ENCODE results near the gene SLC35G1.

The SLC35G1 gene

GRCh38 chr10:93894516-93895378 is 969 bp downstream of the SLC35G1 start:
- no peak for DNase-seq

DNA sequence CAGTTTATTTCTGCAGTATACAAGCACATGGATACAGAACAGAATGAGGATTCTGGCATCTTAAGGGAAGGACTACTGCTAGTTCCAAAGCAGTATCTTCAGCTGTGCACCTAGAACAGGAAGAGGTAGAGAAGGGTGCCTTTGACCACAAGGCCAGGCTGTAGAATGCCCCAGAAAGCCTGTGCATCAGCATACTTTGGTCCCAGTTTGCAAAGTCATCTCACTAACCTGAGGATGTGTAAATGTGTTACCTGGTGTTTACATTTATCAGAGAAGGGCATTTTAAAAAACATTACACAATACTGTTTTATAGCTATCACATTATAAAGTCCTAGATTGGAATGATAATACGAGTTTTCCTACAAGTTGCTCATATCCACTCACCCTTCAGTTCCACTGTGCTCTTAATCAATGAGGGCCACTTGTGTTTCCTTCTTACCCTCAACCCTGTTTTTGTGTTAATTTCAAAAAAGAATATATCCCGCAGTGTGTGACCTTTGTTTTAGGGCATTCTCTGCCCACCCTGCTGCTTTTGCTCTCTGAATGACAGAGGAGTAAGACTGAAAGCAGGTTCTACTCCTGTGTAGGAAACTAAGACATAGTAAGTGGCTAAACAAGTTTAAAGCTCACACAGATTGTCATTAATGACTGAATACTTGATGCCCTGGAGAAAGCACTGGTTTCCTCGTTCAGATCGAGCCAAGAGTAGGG is 3.4 kb downstream of the SLC35G1 start:
- DNase-seq, result no peak

GRCh38 chr10:93899109-93899508 is 5.3 kb downstream of the SLC35G1 start:
- no peak for DNase-seq

DNA sequence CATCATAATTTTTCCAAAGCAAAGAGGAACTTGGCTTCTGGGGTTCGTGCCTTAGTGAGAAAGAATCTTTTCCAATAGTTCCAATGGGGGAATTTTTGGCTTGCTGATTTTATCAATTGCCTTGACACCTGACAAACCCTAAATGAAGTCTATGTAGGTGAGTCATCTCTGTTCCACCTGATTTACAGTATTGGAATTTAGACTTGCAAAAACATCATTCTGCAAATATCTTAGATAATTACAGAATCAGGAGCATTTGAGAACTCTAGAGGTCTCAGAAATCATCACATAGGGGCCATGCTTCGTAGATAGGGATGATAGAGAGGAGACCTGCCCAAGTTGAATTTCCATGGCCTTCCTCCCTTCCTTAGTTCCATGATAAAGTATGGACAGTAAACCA is 9.3 kb downstream of the SLC35G1 start:
- no peak for DNase-seq

- no peak for DNase-seq
Measured at GRCh38 chr10:93904901-93905300, 11.1 kb downstream of the SLC35G1 start.

DNA sequence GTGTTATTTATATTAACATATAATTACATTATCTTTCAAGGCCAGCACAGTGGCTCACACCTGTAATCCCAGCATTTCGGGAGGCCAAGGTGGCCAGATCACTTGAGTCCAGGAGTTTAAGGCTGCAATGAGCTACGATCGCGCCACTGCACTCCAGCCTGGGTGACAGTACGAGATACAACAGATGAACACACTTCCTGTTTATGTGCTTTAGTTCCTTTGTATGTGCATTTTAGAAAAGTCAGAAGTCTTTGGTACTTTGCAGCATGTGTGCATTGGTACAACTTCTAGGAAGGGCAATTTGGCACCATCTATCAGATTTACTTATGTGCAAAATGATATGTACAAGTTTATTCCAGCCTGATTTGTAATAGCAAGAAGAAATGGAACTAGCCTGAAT is 13.3 kb downstream of the SLC35G1 start:
- no peak for DNase-seq

DNA sequence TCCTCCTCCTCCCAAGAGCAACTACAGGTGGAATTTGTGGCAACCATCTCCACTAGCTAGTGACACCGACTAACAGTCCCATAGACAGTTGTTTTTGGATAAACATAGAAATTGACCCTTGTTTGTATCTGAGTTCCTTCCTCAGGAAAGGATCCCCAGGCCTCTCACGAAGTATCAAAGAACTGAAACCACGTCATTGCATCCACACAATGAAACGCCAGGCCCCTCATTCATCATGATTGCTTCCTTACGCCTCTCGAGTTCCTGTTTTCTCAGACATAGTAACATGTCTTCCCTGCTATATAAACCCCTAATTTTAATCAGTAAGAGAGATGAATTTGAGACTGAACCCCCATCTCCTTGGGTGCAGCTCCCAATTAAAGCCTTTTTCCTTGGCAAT is 18.1 kb downstream of the SLC35G1 start:
- DNase-seq, result peak; percentile 64

GRCh38 chr10:93912444-93912843 is 18.7 kb downstream of the SLC35G1 start:
- no peak for DNase-seq

DNA sequence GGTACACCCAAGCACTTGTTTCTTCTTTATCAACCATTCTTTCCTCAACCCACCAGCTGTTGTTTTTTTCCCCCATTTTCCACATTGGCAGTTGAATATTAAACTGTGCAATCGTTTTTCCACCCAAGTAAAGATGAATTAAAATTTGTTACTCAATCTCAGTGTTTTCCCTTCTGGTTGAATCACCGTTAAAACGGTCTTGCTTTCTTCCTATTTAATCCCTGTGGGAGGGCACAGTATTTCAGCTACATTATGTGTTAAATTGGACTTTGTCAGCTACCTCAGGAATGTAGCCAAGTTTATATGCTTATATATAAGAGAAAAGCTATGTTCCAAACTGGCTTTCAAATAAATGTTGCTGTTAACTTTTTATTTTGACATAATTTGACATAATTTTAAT is 19.9 kb downstream of the SLC35G1 start:
- DNase-seq, result no peak

- no peak for DNase-seq
Measured at GRCh38 chr10:93915598-93915997, 21.8 kb downstream of the SLC35G1 start.

DNA sequence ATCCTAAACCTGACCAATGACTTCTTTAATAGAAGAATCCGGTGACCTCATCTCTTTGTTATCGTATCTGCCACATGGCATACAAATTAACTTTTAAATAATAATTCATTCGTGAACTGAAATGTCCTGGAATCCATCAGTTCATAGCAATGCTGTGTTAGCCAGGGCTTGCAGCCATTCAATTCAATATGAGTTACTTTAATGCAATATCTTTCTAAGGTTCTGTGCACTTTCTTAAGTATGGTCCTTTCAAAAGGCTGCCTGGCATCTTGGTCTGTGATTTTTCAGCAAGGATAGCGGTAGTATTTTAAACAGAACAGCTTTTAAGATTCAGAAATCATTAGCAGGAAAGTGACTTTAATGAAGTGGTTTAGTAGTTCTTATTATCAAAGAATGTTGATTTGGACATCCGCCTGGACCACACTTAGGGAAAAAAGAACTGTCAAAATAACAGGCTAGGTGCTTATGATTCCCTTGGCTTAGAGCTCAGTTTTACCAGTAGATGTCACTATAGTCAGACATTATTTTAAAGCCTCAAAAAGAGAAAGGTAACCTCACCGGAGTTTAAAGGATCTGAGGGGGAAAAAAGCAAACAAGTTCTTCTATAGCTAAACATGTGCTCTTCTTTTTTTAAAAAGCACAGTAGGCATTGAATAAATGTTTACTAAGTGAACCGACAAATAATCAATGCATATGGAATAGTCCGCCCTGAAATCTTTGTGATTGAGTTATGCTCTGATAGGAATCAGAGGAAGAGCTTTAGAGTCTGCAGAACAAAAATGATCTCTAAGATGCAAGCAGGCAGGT is 22.7 kb downstream of the SLC35G1 start:
- DNase-seq, result no peak

- DNase-seq, result no peak
Measured at GRCh38 chr10:93917064-93917391, 23.2 kb downstream of the SLC35G1 start.

DNA sequence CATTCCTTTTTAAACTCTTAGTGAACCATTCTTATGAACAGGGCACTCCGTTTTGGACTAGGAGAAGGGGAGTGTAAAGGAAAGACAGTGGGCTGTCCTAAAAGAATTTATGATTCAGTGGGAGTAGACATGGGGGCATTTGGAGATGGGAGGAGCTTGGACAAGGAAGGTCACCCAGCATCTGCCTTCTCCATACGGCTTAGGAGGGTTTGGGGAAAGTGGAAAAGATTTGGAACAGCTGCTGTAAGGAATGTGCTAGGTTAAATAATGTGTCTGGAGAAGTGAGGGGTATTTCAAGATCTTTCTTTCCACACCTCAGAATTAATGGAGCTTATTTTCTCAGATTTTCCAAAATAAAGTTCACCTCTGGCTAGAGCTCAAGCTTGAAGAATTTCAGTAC is 24.0 kb downstream of the SLC35G1 start:
- DNase-seq, result no peak

DNA sequence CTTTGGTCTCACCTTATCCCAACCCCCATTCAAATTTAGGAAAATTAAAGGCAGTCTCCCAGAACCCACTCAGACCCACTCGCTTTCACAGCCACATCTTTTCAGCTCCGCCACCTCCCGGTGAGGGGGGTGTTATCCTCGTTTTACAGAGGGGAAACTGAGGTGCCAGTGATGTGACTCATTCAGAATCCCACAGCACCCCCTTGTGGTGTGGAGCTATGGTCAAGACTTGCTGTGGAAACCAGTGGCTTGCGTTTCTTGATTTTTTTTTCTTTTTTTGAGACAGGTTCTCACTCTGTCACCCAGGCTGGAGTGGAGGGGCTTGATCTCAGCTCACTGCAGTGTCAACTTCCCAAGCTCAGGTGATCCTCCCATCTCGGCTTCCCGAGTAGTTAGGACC is 27.6 kb downstream of the SLC35G1 start:
- no peak for DNase-seq

DNA sequence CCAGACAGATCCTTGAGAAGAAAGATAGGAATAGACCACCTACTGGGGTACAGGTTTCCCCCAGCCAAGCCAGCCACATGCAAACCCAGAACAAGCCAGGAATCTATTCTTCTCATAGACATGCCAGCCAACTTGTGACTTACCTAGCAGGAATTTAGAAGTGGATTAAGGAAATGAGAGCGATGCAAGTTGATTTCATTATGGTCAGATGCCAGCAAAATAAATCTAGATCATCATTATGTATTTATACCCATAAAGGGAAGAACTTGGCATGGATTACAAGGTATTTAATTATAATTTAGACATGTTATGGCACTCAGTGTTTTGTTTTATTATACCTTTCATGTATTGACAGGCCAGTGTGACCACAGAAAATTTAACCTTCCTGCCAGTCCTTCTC is 32.8 kb downstream of the SLC35G1 start:
- DNase-seq, result no peak

GRCh38 chr10:93938140-93938539 is 44.4 kb downstream of the SLC35G1 start:
- no peak for DNase-seq

- DNase-seq, result no peak
Measured at GRCh38 chr10:93940881-93941280, 47.1 kb downstream of the SLC35G1 start.

- no peak for DNase-seq
Measured at GRCh38 chr10:93941606-93942005, 47.8 kb downstream of the SLC35G1 start.

DNA sequence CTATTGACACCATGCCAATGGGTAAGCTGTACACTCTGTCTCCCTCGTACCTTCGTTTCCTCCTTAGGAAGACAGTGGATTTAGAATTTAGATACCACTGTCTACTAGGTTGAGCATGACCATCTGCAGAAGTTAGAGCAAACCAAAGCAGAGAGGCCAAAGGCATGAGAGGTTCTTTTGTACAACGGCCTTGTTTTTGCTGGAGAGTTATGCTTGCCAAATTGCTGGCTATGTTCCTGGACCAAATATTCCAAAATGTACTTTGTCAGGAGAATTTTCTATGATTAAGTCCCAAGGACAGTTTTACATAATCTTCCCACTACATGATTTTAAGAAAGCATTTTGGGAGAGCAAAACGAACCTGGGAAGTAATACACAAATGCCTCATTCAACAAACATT is 52.0 kb downstream of the SLC35G1 start:
- no peak for DNase-seq

DNA sequence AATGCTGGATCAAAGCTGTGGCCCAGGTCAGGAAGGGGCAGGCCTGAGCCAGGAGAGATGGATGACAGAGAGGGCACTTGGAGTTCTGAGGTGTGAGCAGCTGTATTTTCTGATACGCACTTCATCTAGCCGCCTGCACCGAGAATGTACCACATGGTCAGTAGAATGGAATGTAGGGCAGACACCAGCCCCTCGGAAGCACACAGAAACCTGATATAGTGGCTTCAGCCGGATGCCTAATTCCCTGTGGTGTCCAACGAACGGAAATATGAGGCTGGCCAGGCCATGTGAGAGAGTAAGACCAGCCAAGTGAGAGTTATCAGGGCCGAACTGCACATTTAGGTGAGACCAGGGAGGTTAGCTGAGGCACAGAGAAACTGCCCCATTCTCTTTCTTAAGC is 53.3 kb downstream of the SLC35G1 start:
- DNase-seq, result no peak

GRCh38 chr10:93947524-93947923 is 53.7 kb downstream of the SLC35G1 start:
- no peak for DNase-seq

- DNase-seq, result no peak
Measured at GRCh38 chr10:93951905-93952304, 58.1 kb downstream of the SLC35G1 start.

Measured in MV-4-11 (cell line).